GM19324 (cell line): Measurements from ENCODE around the gene PRPF38B.

Experiments
- ATAC-seq: cut with Tn5 transposase; IDR thresholded peaks from one replicate; pipeline ENCODE4 v1.9.1; 2021; ENCODE audit warnings: mild to moderate bottlenecking, moderate library complexity; ENCODE audit not compliant: unreplicated experiment, low FRiP score

PRPF38B gene

GRCh38 chr1:108715932-108716331 is 23.8 kb downstream of the PRPF38B start:
- ATAC-seq: no peak

DNA sequence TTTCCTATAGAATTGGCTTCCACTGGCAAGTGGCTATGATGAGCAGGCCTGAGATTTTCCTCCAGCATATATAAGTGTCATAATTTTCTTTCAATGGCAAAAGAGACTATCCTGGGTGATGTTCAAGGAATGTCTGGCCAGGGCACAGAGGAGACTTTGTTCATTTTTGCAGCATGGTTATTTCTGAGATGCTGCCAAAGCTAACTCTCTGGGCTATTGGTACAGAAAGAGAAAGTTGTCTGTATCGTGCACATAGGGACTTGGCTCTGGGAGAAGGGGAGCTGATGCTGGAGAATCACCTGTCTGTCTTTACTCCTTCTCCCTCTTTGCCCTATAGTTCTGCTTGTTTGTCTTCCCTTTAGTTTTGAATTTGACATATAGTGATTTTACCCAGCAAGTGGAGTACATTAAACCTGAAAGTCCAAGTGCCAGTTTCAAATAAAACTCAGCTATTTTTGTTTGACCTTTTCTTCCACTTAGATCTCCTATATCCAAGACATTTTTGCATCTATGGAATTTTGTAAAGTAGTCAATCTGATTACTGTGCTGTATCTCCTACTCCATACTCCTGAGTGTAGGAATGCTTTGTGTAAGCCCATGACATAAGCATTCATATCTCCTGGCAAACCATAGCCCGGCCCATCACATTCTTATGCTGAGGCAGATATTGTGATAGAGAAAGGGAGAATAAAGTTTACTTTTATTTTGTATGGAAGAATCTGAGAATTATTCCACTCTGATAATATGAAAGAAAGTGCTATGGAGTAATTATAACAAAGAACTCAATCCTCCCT is 24.5 kb downstream of the PRPF38B start:
- no peak for ATAC-seq

- no peak for ATAC-seq
Measured at GRCh38 chr1:108717774-108718316, 25.7 kb downstream of the PRPF38B start.

- no peak for ATAC-seq
Measured at GRCh38 chr1:108718927-108719655, 27.0 kb downstream of the PRPF38B start.

- ATAC-seq: no peak
Measured at GRCh38 chr1:108719656-108720435, 27.7 kb downstream of the PRPF38B start.

DNA sequence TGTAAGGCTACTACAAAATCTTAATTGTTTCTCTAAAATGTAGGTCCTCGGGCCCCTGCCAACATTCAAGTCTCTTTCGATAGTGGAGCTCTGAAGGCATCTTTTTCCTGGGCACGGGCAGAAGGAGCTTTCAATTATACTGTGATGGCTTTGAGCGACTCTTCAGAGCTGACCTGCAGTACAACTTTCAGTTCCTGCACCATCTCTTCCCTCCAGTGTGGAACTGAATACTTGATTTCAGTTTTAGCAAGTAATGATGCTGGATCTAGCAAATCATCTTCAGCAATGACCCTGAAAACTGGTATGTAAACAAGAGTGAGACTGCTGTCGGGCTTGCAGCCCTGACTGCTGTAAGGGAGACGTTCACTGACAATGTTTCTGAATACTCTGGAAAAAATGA is 30.2 kb downstream of the PRPF38B start:
- peak; percentile 58 for ATAC-seq

- ATAC-seq: no peak
Measured at GRCh38 chr1:108725906-108726305, 33.8 kb downstream of the PRPF38B start.

DNA sequence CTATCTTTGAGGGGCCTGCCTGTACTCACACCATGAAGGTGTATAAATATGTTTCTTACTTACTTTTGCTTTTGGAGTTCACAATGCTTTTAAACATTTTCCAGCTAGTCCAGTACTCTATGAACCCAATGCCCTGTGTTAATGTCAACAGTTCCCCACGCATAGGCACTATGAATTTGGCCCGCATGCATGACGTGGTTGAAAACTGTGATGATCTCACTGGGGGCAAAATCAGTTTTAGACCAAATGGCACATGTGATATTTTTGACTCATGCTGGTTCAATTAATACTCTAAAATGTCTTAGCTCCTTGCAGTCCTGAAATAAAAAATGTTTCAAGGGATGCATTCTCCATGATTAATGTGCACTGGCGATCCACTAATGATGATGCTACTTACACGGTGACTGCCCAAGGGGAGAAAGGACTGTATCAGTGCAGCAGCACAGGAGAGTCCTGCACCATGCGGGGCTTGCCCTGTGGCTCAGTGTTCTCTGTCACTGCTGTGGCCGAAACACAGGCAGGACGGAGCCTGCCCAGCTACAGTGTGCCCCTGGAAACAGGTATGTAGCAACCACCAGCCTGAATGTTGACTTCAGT is 36.3 kb downstream of the PRPF38B start:
- ATAC-seq: no peak

- no peak for ATAC-seq
Measured at GRCh38 chr1:108729481-108729880, 37.4 kb downstream of the PRPF38B start.

- ATAC-seq: no peak
Measured at GRCh38 chr1:108732398-108732797, 40.3 kb downstream of the PRPF38B start.

GRCh38 chr1:108734171-108734865 is 42.2 kb downstream of the PRPF38B start:
- no peak for ATAC-seq

GRCh38 chr1:108742253-108742652 is 50.1 kb downstream of the PRPF38B start:
- ATAC-seq: no peak

GRCh38 chr1:108745980-108746381 is 53.9 kb downstream of the PRPF38B start:
- ATAC-seq: no peak

- peak; percentile 97 for ATAC-seq
Measured at GRCh38 chr1:108746382-108747170, 54.5 kb downstream of the PRPF38B start, which contains the start of gene STXBP3. TSS of gene STXBP3 (plus strand) at chr1:108746674. CDS start at chr1:108746738, 64 bp downstream.

DNA sequence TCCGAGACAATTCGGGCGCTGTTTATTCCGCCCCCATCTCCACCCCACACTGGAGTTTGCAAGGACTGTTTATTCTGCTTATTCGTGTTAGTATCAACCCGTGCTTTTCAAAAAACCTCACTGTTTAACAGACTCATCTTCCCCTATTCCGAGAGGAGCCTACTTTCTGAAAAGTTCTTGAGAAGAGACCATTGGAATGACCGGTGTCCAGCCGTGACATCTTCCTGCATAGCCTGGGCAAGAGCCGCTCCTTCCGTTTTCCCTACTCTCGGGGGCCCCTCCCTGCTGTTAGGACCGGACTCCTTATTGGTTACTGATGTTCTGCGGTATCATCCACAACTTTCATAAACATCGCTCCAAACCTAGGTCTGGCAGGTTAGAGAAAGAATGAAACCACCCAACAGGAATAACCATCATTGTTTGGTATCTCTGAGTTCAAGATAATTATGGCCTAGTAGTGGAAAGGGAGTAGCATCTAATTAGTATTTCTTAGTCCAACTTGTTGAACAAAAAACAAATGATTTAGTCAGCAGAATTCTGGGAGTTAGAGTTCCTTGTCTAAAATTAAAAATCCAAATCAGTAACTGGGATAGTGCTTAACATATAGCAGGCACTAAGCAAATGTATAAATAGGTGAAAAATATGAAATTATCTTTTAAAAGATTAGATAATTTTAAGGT is 55.2 kb downstream of the PRPF38B start:
- peak; percentile 8 for ATAC-seq

DNA sequence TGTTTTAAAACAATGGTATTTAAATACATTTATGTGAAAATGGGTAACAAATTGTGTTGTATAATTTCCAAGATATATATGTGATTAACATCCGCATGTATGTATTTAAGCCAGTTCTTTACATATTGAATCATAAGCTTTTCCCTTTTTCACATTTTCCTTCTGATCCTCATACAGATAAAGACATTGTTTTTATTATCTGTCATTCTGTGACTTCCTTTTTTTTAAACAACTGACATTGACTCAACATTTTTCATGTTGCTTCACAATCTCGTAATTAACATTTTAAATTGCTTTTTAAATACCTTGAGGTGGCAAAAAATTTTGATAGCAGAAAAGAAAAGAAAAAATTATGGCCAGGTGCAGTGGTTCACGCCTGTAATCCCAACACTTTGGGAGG is 55.8 kb downstream of the PRPF38B start:
- ATAC-seq: no peak

GRCh38 chr1:108749081-108749480 is 57.0 kb downstream of the PRPF38B start:
- ATAC-seq: no peak

GRCh38 chr1:108750476-108751181 is 58.5 kb downstream of the PRPF38B start:
- ATAC-seq: no peak
